ENCODE results near the gene CERS6. TPM values are rescaled to one million over a fixed set of nuclear protein-coding genes. Genes with fewer than 3 reads are reported as not detected.

CERS6 gene
- total and polyA plus RNA-seq, 2 experiments from 2014 or later = 8.3 to 16.0 TPM

- WGBS, 2 experiments (ENCODE audit: low coverage in 1 of 2, low lambda C conversion rate in 2 of 2, missing lambda C conversion rate in 2 of 2) = 96 to 98% methylated on average over 4 of the region's 4 CpGs
- no peak overlapping the region for H3K9ac ChIP-seq
- no peaks in the 10 kb centered on the region for H3K27me3 ChIP-seq (replicated peaks; ENCODE audit: insufficient read depth)
- H3K9me3 ChIP-seq (ENCODE audit: low read depth) = no peaks in the 10 kb centered on the region
- no peak overlapping the region for H3K4me2 ChIP-seq (ENCODE audit: unreplicated experiment)
- no peaks in the 10 kb centered on the region for H3K36me3 ChIP-seq (ENCODE audit: low read depth)
- no peak overlapping the region for H3K27ac ChIP-seq
- no peak overlapping the region for H3K4me3 ChIP-seq
- no peaks in the 10 kb centered on the region for H4K20me1 ChIP-seq (ENCODE audit: insufficient read depth)
- H3K4me1 ChIP-seq (ENCODE audit: insufficient read depth) = peaks cover 20% of the 10 kb centered on the region
- DNase-seq = no peak
- no peaks in the 10 kb centered on the region for H3K79me2 ChIP-seq (ENCODE audit: insufficient read depth)
- H2AFZ ChIP-seq = no peak overlapping the region
- TF ChIP-seq EZH2phosphoT487 (IDR thresholded peaks at IDR 0.05; ENCODE audit: insufficient read depth, low read depth) (no peak), EZH2 (IDR thresholded peaks at IDR 0.05; ENCODE audit: insufficient read depth, poor library complexity, severe bottlenecking) (no peak)
- no peaks in the 10 kb centered on the region for H3K9me2 ChIP-seq (ENCODE audit: insufficient read depth)
- in situ Hi-C loops (cut with MboI) = no loop called here
- peaks cover 25% of the 10 kb centered on the region for H3F3A ChIP-seq (ENCODE audit: insufficient read depth)
Measured at GRCh38 chr2:168585700-168586099, 129.6 kb downstream of the CERS6 start.

GRCh38 chr2:168587307-168587706 is 131.2 kb downstream of the CERS6 start:
- no peak for TF ChIP-seq EZH2phosphoT487 (IDR thresholded peaks at IDR 0.05; ENCODE audit: insufficient read depth, low read depth)
- TF ChIP-seq EZH2 (IDR thresholded peaks at IDR 0.05; ENCODE audit: insufficient read depth, poor library complexity, severe bottlenecking) = no peak
- Histone ChIP-seq H3K9me2 (ENCODE audit: insufficient read depth) (no peaks in the 10 kb centered on the region), H3K9ac (no peak overlapping the region), H3K4me2 (ENCODE audit: unreplicated experiment) (no peak overlapping the region), H3F3A (ENCODE audit: insufficient read depth) (peaks cover 25% of the 10 kb centered on the region), H3K4me1 (ENCODE audit: insufficient read depth) (peaks cover 20% of the 10 kb centered on the region), H4K20me1 (ENCODE audit: insufficient read depth) (no peaks in the 10 kb centered on the region), H3K27me3 (replicated peaks; ENCODE audit: insufficient read depth) (no peaks in the 10 kb centered on the region), H2AFZ (no peak overlapping the region), H3K27ac (no peak overlapping the region), H3K36me3 (ENCODE audit: low read depth) (no peaks in the 10 kb centered on the region), H3K9me3 (ENCODE audit: low read depth) (no peaks in the 10 kb centered on the region), H3K4me3 (no peak overlapping the region), H3K79me2 (ENCODE audit: insufficient read depth) (no peaks in the 10 kb centered on the region)
- in situ Hi-C loops (cut with MboI) = no loop called here
- WGBS, 2 experiments (ENCODE audit: low coverage in 1 of 2, low lambda C conversion rate in 2 of 2, missing lambda C conversion rate in 2 of 2) = 90 to 91% methylated on average over 2 of the region's 2 CpGs
- DNase-seq = no peak

GRCh38 chr2:168589236-168590211 is 133.5 kb downstream of the CERS6 start:
- Histone ChIP-seq H3K4me2 (ENCODE audit: unreplicated experiment) (no peak overlapping the region), H3K27me3 (replicated peaks; ENCODE audit: insufficient read depth) (no peaks in the 10 kb centered on the region), H4K20me1 (ENCODE audit: insufficient read depth) (no peaks in the 10 kb centered on the region), H3F3A (ENCODE audit: insufficient read depth) (peaks cover 3% of the 10 kb centered on the region), H2AFZ (no peak overlapping the region), H3K9ac (no peak overlapping the region), H3K36me3 (ENCODE audit: low read depth) (no peaks in the 10 kb centered on the region), H3K79me2 (ENCODE audit: insufficient read depth) (no peaks in the 10 kb centered on the region), H3K27ac (no peak overlapping the region), H3K4me3 (no peak overlapping the region), H3K4me1 (ENCODE audit: insufficient read depth) (peaks cover 3% of the 10 kb centered on the region), H3K9me3 (ENCODE audit: low read depth) (no peaks in the 10 kb centered on the region), H3K9me2 (ENCODE audit: insufficient read depth) (no peaks in the 10 kb centered on the region)
- TF ChIP-seq EZH2phosphoT487 (IDR thresholded peaks at IDR 0.05; ENCODE audit: insufficient read depth, low read depth) = no peak
- TF ChIP-seq EZH2 (IDR thresholded peaks at IDR 0.05; ENCODE audit: insufficient read depth, poor library complexity, severe bottlenecking) = no peak
- in situ Hi-C loops (cut with MboI) = no loop called here
- no peak for DNase-seq
- 62 to 68% methylated on average over 5 of the region's 5 CpGs for WGBS, 2 experiments (ENCODE audit: low coverage in 1 of 2, low lambda C conversion rate in 2 of 2, missing lambda C conversion rate in 2 of 2)

DNA sequence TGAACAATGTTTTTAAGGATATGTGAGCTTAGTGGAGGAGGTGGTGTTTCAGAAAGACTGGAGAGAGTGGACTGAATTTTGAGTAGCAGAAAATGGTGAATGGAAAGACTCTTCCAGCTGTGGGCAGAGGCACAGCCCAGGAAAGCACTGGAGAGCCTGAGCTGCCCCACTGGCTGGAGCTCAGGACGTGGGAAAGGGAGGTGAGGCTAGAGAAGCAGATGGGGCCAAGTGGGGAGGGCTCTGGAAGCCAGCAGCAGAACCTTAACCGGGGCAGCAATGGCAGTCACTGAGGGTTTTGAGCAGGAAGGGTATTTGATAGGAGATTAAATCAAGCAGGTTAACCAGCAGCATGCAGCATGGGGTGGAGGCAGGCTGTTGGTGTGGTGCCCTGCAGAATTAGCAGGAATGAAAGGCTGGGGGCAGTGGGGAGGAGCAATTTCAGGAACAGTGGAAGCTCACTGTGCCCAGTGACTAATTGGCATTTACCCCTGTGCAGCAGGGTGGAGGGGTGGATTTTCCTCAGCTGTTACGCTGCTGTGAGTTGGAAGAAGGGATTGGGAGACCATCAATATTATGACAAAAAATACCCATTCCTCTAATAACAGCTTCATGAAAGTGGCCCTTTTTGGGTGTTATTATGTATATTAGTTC is 136.2 kb downstream of the CERS6 start:
- Histone ChIP-seq H2AFZ (no peak overlapping the region), H3K9me2 (ENCODE audit: insufficient read depth) (no peaks in the 10 kb centered on the region), H3K79me2 (ENCODE audit: insufficient read depth) (no peaks in the 10 kb centered on the region), H3K4me3 (no peak overlapping the region), H3K27me3 (replicated peaks; ENCODE audit: insufficient read depth) (no peaks in the 10 kb centered on the region), H3K9me3 (ENCODE audit: low read depth) (no peaks in the 10 kb centered on the region), H3K27ac (no peak overlapping the region), H3F3A (ENCODE audit: insufficient read depth) (no peaks in the 10 kb centered on the region), H4K20me1 (ENCODE audit: insufficient read depth) (no peaks in the 10 kb centered on the region), H3K4me1 (ENCODE audit: insufficient read depth) (no peaks in the 10 kb centered on the region), H3K4me2 (ENCODE audit: unreplicated experiment) (no peak overlapping the region), H3K36me3 (ENCODE audit: low read depth) (no peaks in the 10 kb centered on the region), H3K9ac (no peak overlapping the region)
- in situ Hi-C loops (cut with MboI) = no loop called here
- no peak for DNase-seq
- WGBS, 2 experiments (ENCODE audit: low coverage in 1 of 2, low lambda C conversion rate in 2 of 2, missing lambda C conversion rate in 2 of 2) = 95 to 100% methylated on average over 3 of the region's 3 CpGs
- TF ChIP-seq EZH2 (IDR thresholded peaks at IDR 0.05; ENCODE audit: insufficient read depth, poor library complexity, severe bottlenecking) (no peak), EZH2phosphoT487 (IDR thresholded peaks at IDR 0.05; ENCODE audit: insufficient read depth, low read depth) (no peak)
